Activated T-cell treated with anti-CD3 and anti-CD28 coated beads for 4 hours (primary cell): ENCODE results near the gene ZC3HAV1.
"Not testable (repeated sequence)": the region's sequence is repeated elsewhere in the genome, so short reads cannot be mapped to it uniquely, and the experiment has no call there.

Experiments
- DNase-seq: peaks from one replicate; pipeline ENCODE4 v3.0.0-alpha.2; 2020

ZC3HAV1 gene

DNA sequence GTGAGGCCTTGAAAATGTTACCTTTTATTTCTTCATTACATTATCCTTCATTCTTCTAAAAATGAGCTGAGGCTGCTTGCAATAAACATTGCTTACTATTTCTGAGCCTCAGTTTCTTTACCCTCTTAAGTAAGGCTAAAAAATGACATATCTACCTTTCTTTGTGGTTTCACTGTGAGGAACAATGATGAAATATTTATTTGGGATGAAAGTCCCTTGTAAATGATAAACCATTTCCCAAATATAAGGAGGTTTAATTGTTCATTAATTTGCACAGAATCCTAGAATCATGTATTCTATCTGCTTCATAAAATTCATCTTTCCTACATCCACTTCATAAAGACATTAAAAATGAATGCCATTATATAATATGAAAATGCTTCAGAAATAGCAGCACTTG is 27.9 kb downstream of the ZC3HAV1 start:
- no peak for DNase-seq

DNA sequence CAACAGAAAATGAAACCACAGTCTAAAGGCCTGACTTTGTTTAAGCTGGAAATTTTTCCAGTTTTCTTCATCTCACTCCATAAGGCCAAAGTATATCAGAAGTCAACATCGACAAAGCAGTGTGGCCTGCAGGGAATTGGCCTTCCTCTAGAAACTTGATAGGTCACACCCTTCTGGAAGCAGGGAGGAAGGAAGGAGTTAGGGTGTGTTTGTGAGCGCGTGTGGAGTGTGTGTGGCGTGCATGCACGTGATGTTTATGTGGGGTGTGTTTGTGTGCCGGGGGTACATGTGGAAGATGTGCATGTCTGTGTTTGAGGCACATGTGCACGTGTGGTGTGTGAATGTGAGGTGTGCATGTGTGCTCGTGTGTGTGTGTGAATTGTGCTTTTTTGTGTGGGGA is 28.6 kb downstream of the ZC3HAV1 start:
- no peak for DNase-seq

DNA sequence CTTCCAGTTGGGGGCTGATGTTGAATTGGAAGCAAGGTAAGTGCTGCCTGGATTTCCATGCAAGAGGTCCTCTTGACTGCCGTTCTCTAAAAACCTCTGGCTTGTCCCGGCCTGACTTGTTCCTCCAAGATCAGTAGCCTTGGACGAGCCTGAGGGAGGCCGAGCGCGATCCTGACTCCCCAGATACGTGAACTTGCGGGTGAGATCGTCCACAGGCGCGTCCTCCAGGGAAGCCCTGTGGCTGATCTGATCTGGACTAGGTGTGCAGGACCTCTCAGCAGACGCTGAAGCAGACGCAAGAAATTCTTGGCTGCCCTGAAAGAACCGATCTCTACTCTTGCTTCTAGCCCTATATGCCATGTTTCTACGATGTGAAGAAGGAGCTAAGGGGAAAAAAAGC is 29.7 kb downstream of the ZC3HAV1 start:
- DNase-seq: no peak

DNA sequence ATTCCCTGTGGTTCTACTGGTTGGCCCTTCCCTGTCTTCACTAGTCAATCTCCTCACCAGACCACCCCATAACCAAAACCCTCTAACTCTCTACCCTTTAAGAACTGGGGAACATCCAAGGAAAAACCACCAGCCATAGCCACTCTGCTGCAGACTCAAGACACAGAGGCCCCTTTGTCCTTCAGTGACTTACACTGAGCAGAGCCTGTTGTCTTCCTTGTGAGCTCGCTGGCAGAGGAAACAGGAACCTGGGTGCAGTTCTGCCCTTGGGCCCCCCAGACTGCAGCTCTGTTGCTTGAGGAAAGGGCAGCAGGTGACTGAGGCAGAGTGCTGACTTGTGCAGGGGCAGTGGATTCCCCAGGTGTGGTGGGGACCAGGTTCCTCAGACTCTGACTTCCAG is 30.6 kb downstream of the ZC3HAV1 start:
- DNase-seq: no peak

DNA sequence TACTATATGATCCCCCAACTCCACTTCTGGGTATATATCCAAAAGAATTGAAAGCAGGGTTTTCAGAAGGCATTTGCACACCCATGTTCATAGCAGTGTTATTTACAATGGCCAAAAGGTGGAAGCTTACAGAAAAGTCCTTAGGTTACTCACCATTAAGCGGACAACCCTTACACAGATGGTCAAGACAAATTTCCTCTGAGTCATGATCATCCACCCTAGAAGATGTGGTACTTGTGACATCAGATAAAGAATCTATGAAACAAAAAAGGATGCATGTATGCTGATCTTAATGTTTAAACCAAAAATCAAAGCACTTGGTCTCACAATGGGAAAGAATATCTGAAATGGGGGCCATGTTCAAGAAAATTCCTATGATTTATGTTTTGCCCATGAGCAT is 31.1 kb downstream of the ZC3HAV1 start:
- DNase-seq: no peak

DNA sequence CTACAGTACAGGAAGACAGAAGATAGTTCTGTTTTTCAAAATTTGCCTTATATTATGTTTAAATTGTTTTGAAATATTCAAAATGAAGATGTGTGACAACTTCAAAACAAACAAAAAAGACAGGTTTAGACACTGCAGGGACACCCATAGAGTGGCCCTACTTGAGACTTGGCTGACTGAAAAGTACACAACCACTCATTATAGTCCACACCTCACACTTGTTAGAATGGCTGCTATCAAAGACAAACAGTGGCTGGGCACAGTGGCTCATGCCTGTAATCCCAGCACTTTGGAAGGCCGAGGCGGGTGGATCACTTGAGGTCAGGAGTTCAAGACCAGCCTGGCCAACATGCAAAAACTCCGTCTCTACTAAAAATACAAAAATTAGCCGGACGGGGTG is 31.8 kb downstream of the ZC3HAV1 start:
- DNase-seq: not testable (repeated sequence)

DNA sequence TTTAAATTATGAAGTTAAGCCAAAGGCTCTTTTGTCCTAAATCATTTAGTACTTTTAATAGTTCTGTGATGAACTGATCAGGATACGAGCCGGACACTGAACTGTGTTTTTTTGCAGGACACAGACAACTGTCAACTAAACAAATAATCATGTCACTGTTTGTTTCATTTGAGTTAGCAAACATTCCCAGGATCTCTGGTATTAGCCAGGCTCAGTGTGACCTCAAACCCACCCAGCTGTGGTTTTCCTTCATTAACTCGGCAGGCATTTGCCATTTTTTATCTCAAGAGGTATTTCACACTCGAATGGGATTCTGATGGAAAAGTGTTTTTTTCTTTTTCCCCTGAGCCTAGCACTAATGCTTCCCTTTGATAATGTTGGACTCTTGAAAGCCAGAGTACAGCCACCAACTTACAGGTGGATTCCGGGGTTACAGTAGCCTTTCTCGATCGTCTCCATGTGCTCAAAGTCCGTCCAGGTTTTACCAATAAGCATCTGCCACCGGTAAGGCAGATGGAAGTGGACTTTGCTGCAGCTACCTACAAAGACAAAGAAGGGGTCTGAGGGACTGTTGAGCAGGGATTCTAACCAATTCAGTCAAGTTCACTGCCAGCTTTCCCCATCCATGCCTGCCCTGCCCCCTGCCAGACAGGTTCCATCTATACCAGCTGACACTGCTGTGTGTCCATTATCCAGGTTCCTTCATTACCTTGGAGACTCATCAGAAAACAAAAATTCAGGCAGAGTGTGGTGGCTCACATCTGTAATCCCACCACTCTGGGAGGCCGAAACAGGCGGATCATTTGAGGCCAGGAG is 33.4 kb downstream of the ZC3HAV1 start:
- no peak for DNase-seq

DNA sequence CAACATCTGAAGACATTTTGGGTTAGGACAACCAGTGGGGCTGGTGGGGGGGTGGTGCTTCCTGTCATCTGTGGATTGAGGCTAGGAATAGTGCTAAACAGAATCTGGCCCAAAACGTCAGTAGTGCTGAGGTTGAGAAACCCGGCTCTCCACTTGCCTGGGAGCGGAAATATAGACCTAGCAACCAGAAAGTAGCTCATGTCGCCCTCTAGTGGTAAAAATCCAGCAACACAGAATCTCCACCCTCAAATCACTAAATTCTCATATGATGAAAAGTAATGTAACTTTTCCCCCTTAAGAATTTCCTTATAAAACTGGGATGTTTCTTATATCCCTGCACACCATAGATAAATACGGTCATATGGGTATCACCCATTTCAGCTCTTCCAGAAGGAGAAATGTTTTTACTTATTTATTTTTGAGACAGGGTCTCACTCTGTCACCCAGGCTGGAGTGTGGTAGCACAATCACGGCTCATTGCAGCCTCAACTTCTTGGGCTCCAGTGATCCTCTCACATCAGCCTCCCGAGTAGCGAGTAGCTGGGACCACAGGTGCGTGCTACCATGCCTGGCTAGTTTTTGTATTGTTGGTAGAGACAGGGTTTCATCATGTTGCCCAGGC is 34.4 kb downstream of the ZC3HAV1 start:
- peak; percentile 55 for DNase-seq

DNA sequence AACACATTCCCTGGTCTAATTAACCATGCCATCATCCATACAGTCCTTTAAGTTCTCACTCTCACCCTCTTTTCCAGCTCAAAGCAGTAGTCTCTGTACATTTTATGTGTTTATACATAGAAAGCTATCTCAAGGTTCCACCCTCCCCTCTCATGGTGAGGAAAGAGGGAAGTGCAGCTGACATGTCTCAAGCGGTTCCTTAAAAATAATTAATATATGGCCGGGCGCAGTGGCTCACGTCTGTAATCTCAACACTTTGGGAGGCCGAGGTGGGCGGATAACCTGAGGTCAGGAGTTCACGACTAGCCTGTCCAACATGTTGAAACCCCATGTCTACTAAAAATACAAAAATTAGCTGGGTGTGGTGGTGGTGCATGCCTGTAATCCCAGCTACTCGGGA is 36.7 kb downstream of the ZC3HAV1 start:
- DNase-seq: no peak

DNA sequence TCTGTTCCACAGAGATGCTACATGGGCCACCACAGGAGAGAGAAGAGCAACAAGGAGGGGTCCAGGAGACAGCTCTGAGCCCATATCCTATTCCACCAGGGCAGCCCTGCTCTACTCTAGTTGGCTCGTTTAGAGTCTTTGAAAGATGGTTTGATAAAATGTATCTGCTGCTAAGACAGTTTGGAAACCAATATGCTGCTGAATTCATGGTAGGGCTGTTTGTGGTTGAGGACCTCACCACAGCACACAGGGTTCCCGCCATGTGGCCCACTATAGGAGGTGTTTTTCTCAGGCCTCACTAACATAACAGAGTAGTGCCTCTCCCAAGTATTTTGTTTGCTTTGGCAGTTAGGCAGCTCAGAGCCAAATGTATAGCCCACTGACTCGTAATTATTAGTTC is 37.8 kb downstream of the ZC3HAV1 start:
- DNase-seq: no peak

DNA sequence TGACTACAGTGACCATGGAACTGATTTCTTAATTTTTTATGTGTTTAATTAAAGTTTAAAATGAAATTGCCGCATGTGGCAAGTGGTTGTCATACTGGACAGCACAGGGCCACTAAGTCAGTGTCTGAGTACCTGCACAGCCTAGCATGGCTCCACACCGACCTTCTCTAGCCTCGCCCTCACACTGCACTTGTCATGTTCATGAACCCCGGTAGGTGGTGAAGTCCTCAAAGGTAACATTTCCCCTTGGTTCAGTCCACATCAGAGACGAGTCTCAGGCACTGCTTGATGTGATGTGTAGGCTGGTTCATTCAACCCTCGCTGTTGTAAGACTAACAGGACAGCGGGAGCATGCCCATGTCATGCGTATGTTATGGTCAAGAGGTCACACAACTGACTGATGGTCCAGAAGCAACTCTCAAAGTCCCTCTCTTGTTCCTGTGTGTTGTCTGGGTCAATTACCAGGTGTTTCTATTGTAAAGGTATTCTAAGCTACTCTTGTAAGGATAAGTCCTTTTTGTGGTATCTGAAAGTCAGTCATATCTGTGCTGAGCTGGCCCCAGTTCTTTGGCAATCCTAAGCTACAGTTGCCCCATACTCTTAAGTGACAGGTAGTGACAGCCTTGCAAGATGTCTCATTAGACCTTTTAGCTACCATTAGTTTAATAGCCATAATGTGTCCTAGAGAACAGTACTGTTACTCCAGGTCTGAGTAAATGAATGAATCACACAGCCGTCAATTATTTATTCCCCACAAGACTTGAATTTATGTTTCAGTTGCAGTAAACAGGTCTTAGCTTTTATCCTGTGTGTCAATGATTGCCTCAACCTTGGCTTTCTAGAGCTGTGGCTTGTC is 40.7 kb downstream of the ZC3HAV1 start:
- DNase-seq: no peak

DNA sequence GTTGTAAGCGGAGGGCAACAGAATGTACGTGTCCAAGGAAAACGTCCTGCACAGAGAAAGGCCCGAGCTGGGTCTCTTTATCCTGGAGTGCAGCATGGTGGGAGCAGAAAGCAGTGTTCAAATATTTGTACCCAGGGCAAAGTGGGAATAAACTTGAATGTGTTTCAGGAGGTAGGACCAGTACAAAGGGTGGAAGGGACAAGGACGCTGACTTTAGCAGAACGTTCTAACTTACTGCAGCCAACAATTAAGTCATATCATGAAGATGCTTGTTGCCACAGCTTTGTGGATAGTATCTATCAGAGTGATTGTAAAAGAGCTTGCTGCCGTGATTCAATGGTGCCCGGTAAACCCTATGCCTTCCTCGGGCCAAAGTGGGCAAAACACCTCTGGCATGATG is 43.2 kb downstream of the ZC3HAV1 start:
- DNase-seq: no peak

DNA sequence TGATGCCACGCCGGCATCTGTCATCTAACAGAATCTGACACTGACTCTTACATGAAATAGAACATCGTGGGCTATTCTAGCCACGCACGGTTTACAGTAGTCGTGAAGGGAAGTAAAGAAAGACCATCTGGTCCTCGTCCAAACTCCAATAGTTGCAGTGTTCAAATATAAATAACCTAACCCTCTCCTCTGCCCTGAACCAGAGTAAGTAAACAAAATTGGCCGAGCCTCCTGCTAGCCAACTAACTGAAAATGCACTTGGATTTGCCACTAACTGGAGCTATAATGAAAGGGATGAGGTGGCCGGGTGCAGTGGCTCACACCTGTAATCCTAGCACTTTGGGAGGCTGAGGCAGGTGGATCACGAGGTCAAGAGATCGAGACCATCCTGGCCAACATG is 44.2 kb downstream of the ZC3HAV1 start:
- DNase-seq: no peak

DNA sequence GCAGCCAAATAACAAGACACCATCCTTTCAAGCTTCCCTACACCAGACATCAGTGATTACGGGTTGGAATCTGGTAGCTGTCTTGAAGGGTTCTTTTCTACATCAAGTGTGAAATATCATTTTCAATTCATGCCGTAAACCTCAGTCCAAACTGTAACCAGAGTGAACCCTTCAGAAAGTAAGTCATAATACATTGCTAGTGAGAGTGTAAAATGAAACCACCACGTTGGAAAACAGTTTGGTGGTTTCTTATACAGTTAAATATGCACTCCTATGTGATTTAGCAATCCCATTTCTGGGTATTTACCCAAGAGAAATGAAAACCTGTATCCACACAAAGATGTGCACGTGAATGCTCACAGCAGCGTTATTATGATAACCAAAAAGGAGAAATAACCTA is 48.1 kb downstream of the ZC3HAV1 start:
- DNase-seq: no peak

DNA sequence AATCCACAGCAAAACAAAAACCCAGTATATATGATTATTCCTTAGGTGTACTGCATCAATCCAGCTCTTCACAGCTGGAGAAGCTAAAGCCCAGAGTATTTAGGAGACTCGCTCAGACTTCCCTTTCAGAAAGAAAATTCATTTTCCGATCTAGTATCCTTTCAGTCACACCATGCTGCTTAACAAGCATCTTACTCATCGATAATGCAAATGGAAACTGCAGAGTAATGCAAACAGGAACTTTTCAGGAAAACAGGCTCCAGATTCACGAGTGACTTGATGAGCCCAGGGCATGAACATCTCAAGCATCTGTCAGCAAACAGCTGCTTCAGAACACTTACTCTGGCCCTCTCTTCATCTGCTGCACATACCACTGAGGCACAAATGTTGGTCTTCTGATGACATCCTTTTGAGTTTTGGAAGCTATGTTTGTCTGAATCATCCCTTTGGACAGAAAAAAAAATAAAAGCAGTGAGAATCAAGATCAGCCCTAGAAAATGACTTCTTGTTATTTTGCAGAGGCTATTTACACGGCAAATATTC is 48.8 kb downstream of the ZC3HAV1 start:
- DNase-seq: no peak

DNA sequence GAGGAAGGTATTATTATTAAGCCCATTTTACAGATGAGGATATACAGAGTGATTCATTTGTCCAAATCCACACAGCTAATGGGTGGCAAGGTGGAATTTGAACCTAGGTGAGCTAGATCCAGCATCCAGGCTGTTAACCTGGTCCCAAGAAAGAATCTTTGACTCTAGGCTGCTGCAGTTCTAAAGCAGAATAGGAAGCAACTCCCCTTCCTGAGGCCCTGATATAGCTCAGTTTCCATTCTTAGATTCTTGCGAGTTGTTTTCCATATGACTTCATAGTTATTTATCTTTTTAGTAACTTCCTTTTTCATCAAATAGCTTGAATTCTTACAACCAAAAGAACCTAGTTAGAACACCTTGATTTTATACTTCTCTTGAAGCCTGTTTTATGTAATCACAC is 49.6 kb downstream of the ZC3HAV1 start:
- DNase-seq: no peak

DNA sequence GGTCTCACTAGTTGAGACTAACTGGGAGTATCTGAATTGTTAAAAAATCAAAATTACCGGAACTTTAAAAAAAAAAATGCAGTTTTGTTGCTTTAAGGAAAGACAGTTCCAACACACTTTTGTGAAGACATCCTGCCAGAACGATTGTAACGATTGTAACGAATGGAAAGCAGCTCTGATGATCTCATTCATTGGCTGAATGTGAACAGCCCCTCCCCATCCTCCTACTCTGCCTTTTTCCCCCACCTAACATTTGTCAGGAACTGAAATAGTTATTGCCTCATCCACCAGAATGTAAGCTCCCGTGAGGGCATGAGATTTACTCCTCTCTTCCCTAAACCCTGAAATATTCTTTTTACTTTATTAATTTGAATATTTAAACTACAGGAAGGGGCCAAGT is 50.6 kb downstream of the ZC3HAV1 start:
- DNase-seq: no peak

DNA sequence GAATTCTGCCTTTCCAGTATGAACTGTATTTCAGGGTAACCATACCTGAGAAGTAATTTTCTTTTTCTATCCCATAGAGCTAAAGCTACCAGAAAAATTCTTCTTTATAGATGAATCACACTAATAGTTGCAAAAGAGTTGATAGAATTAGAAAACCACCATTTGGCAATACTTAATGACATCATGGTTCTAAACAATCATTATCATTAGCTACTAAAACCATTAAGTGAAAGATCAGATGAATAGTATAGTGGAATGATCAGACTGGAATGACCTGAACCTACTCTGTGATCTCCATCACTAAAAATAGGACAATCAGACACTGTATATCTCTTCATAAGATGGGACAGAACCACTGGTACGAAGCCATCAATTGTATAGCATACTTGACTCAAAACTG is 53.8 kb downstream of the ZC3HAV1 start:
- DNase-seq: no peak

DNA sequence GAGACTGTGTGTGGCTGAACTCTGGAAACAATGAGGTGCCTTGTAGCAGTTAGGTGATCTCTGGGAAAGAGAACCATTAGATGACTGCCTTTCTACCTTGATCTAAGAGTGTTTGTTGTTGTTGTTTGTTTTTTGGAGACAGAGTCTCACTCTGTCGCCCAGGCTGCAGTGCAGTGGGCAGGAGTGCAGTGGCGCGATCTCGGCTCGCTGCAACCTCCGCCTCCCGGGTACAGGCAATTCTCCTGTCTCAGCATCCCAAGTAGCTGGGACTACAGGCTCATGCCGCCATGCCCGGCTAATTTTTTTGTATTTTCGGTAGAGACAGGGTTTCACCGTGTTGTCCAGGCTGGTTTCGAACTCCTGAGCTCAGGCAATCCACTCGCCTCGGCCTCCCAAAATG is 54.9 kb downstream of the ZC3HAV1 start:
- DNase-seq: not testable (repeated sequence)

DNA sequence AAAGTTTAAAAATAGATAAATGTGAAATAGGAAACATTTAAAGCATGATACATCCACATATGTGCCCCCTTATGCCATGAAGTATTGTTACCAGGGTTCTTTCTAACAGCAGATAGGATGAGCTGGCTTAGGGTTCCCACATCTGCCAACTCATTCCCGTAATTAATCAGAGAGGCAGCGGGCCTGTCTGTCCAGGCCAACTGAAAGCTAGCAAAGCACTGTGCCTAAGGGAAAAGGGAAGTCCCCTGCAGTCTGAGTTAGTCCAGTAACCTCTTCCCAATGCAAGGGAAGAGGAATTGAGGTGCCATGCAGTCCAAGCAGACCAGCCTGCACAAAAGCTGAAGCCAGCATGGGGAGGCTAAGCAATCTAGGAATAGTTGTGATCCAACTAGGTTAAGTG is 55.4 kb downstream of the ZC3HAV1 start:
- DNase-seq: no peak

DNA sequence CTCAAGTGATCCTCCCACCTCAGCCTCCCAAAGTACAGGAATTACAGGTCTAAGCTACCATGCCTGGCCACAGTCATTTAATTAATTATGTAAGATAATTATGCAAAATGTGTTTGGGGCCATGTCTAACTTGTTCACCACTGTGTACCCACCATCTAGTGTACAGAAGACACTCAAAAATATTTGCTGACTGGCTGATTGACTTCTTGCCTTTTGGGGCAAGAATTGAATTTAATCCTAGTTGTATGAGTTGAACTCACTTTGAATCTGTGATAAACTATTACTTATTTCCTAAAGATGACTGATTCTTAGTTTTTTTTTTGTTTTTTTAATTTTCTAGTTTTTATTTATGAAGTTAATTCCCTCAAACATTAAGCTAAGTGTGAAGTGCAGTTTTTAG is 57.9 kb downstream of the ZC3HAV1 start:
- no peak for DNase-seq

DNA sequence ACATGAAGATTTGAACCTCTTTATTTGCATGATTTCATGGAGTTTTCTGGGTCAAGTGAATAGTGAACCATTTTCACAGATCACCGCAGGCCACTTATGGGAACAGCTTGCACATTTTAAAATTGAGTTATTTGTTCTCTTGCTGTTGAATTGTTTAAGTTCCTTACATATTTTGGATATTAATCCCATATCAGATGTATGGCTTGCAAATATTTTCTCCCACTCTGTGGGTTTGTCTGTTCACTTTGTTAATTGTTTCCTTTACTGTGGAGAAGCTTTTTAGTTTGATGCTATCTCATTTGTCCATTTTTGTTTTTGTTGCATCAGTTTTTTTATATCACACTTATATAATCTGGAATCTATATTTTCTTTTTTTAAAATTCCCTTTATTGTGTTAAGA is 59.6 kb downstream of the ZC3HAV1 start:
- DNase-seq: no peak

DNA sequence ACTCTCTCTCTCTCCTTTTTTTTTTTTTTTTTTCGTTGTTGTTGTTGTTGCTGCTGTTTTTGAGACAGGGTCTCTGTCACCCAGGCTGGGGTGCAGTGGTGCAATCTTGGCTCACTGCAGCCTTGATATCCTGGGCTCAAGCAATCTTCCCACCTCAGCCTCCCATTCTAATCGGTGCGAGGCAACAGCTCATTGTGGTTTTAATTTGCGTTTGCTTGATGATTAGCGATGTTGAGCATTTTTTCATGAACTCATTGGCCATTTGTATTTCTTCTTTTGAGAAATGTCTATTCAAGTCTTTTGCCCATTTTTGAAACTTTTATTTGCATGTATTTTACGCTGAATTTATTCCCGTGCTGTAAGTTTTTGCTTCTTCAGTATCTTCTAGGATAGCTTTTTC is 60.4 kb downstream of the ZC3HAV1 start:
- no peak for DNase-seq

DNA sequence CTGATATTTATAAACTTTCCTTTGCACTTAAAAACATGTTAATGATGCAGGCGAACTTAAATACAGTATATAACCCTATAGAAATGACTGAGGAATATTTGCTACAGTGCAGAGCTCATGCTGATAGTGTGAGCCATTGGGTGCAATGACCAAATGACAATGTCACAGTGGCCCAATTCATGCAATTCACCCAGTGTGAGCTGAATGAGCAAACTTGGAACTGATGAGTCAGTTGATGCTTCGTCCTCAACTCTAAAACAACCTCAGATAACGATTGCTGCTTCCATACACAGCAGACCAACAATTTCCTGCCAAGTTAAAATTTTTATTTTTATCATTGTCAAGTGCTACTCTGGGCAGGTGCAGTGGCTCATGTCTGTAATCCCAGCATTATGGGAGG is 61.5 kb downstream of the ZC3HAV1 start:
- no peak for DNase-seq
